ENCODE data around the gene SERTAD4.

The SERTAD4 gene

DNA sequence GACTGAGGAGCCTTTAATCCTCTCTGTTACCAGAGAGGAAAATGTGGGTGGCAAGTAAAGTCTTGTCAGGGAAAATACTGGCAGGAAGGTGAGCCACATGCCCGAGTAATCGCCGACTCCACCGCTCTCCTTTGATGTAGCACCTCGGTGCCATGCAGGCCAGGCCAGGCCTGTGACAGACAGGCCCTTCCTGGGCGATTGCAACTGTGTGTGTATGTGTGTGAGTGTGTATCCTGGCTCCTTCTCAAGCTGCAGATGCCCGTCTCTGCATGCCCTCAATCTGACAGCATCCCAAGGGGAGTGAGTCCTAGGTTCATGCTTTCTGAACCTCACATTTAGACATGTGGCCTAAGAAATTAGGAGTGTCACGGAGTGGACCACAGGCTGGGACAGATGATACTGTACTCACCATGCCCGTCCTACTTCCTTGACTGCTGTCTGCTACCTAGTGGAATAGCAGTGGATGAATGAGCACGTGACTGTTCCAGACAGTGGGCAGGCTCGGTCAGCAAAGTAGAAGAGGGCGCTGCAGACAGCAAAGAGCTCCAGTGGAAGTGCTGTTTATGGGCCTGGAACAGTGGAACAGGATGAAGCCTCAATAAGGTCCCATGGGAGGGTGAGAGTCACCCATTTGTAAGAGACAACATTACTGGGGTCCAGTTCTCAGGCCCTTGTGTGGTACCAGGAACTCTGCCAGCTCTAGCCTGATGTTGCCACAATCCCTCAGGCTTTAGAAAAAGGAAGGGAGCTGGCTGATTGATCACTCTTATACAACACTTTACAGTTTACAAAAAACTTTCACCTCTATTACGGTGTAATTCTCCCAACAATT, 25.3 kb downstream of the SERTAD4 start:
- no peak for FAIRE-seq
- no peak for DNase-seq (ENCODE audit: low spot score)

- FAIRE-seq (no peak), DNase-seq (ENCODE audit: low spot score) (no peak)
Measured at GRCh38 chr1:210259561-210259960, 27.0 kb downstream of the SERTAD4 start.

DNA sequence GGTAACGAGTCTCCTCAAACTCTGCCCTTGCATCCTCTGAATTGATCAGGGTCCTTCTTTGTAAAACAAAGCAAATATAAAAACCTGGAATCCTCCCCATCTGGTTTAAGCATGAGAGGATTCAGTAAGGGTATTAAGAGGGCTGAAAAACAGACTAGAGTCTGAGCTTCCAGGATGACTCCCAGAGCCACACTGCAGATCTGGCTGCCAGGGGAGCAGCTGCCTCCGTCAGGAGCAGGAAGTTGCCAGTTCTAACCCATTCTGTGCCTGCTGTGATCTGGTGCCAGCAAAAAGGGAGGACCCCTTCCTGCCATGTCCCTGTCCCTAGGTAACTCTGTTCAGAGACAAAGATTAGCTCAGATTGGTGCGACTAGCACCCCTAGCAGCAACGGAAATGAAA, 27.5 kb downstream of the SERTAD4 start:
- DNase-seq (ENCODE audit: low spot score) (no peak), FAIRE-seq (no peak)

DNA sequence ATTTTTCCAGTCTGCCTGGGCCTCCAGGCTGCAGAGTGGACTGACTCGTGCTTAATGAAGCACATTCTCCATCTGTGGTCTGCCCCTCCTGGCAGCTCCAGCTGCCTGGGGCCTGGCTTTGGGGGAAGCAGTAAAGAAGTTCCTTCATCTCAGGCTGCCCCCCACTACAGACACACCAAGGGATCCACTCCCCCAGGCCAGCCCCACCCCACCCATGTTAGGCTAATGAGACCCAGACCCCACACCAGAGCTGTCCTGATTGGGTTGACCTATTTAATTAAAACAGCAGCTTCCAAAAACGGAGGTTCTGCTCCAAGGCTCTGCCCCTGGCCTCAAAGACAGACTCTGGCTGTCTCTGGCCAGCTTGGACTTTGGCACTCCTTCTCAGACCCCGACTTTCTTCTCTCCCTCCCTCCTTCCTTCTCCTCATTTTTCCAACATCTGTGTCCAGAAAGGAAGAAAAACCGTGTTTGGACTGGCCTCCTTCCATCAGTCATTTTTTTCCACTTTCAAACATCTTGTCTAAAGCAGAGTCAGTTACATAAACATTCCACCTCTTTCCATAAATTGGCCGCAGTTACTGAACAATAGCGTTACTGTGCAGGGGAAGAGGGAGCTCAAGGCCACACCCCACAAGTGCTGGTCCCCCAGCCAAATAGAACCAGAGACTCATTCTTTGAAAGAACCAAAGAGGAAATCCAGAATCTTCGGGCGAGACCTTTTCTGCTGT, 29.7 kb downstream of the SERTAD4 start:
- FAIRE-seq (no peak), DNase-seq (ENCODE audit: low spot score) (no peak)

GRCh38 chr1:210262897-210263272, 30.3 kb downstream of the SERTAD4 start:
- no peak for DNase-seq (ENCODE audit: low spot score)
- no peak for FAIRE-seq

DNA sequence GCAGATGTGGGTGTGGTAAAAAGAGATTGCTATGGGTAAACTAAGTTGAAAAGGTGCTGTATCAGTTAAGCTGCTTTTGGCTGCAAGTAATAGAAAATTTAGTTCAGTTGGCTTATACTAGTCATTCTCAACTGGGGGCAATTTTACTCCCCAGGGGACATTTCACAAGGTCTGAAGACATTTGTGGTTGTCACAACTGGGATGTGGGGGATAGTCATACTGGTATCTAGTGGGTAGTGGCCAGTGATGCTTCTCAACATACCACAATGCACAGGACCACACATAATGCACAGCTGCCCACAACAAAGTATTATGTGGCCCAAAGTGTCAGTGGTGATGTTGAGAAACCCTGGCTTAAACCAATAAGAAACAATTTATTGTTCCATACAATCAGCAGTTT, 31.4 kb downstream of the SERTAD4 start:
- DNase-seq (ENCODE audit: low spot score): no peak
- FAIRE-seq: no peak

DNA sequence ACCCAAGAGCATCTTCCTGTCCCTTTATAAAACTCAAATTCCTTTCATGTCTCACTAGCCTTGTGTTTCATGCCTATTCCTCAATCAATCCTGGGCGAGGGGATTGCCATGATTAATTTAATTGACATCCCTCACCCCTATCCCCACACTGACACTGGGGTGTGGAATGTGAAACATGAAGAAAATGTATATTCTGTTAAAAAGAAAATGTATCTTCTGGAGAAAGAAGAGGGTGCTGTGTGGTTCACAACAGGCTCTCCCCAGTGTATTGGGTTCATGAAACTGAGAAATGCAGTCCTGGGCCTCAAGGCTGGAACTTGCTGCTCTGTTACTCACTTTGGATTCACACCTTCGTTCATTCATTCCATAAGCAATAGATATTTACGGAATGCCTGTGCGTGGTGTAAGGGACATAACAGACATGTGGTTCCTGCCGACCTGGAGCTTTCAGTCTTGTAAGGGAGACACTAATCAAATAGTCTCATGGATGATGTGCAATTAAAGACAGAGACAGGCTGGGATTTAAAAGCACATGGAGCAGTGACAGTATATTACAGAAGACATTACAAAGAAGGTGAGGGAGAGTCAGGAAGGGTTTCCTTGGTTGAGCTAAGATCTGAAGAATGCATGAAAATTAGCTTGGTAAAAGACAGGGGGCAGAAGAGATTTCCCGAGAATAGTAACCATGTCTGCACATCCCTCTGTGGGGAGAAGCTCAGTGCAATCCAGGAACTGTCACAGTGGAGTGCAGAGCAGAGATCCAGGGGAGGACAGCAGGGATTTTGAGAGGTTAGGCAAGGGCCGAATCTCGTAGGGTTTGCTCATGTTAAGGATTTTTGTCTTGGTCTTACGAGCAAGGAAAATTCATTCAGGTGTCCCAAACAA, 32.1 kb downstream of the SERTAD4 start:
- no peak for FAIRE-seq
- DNase-seq (ENCODE audit: low spot score): peak; percentile 44

DNA sequence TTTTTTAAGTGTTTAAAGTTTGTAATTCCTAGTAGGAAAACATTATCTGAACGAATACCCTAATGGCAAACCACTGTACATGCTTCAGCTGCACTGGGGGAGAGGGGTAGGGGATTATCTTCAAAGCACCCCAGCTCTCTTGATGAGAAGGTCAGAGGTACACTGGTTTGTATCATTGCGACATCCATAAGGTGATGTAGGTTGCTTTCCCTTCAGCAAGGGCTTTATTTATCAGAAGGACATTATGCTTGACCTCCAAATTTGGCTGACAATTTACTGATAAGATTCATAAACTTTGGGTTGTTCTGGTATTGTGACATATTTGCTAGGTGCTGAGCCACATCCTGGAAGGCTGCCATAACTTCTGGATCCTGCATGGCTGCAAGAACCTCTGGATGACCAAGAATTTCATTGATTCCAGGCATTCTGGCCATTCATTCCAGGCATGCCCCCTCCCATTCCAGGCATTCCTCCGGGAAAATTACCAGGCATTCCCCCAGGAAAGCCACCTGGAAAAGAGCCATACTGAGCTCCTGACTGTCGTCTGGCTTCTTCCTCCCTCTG, 32.9 kb downstream of the SERTAD4 start:
- FAIRE-seq: peak; percentile 81
- DNase-seq (ENCODE audit: low spot score): peak; percentile 78

- no peak for DNase-seq (ENCODE audit: low spot score)
- FAIRE-seq: no peak
Measured at GRCh38 chr1:210269981-210270380, 37.4 kb downstream of the SERTAD4 start.

DNA sequence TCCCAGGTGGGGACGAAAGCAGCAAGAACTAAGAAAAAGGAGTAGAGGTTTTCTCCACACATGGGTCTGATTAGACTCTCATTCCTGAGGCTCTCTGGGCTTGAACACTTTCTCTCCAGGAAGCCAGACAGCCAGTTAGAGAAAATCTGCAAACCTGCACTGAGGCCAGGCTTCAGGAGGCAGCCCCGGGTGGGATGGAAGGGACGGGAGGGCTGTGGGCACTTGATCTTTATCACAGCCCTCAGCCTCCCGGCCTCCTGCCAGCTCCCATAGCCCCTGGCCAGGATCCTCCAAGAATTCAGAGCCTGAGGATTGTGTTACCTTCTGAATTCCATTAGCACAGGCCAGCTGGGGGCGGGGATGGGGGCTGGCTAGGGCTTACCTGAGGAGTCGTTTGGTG, 40.1 kb downstream of the SERTAD4 start:
- DNase-seq (ENCODE audit: low spot score): no peak

DNA sequence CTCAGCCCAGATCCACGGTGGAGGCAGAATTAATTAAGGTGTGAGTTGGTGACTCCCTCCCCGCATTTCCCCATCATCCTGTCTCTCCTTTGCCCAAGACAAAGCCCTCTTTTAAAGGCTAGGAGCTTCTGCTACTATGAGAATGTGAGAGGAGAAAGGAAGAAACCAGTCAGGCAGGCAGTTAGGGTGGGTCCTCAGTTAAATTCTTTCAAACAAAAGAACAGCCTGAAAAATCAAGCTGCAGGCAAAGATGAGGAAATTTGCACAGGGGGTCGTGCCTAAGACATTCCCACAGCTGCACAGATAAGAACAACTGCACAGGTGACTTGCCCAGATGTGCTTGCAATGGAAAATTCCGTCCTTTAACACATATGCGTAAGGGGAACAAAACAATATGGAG, 47.6 kb downstream of the SERTAD4 start:
- DNase-seq (ENCODE audit: low spot score) (no peak), FAIRE-seq (no peak)

More for the DNA sequence above, 40.1 kb downstream of the SERTAD4 start:
- FAIRE-seq: no peak

GRCh38 chr1:210288116-210288515, 55.5 kb downstream of the SERTAD4 start:
- FAIRE-seq: no peak

DNA sequence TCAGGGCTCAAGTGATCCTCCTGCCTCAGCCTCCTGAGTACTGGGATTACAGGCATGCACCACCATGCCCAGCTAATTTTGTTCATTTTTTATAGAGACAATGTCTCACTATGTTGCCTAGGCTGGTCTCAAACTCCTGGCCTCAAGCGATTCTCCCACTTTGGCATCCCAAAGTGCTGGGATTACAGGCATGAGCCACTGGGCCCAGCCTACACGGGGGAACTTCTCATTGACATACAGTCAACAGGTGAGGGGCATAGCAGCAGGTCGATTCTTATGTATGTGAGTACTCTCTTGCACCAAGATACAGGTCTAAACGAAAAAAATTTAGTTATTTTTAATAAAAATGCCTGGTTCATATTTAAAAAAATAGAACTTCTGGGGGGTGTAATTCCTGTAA, 56.7 kb downstream of the SERTAD4 start:
- no peak for FAIRE-seq
- no peak for DNase-seq (ENCODE audit: low spot score)

More at GRCh38 chr1:210288116-210288515, 55.5 kb downstream of the SERTAD4 start:
- no peak for DNase-seq (ENCODE audit: low spot score)

DNA sequence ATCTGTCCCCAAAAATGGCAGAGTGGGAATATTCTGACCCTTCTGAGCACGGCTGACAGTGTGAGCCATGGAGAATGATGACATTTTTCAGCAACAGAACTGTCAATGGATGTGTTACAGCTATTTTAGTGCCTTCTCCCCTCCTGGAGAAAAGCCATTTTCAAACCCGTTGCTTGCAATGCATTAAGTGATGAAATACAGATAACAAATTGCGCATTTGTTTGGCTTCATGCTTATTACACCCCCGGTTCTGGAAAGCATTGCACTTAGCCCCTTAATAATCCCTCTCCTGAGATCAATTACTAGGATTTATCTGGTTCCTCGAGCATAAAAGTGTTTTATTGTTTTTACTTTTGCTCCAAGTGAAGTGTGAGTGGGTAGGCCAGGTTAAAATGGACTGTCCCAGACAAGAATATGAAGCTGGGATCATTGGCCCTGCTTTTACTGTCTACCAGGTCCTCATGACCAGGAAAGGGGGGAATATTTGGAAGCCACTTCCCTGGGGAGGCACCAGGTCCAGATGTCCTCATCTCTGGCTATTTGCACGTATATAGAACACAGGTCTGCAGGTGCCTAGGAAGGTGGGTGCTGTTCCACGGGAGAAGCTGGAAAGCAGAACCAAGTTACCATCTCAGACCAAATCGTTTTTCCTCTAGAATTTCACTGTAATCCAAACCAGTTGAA, 58.6 kb downstream of the SERTAD4 start:
- DNase-seq (ENCODE audit: low spot score): no peak
- no peak for FAIRE-seq

DNA sequence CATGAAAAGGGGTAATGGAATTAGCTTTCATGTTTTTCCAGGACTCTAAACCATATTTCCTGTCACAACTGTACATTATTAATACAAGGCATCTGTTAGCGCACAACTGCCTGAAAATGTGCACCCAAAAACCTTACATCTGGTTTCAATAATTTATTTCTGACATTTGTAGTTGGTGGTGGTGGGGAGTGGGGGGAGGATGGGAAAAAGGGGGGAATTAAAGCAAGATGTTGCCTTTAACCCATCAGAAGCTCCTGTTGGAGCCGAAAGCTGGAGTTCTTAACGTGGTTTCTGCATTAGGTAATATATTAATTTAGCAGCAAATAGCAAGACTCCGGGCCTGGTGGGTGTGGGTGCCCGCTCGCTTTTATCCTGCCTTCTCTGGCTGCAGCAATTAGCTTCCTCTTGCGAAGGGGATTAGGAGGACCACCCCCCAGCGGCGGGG, 59.2 kb downstream of the SERTAD4 start:
- DNase-seq (ENCODE audit: low spot score) (no peak), FAIRE-seq (no peak)

DNA sequence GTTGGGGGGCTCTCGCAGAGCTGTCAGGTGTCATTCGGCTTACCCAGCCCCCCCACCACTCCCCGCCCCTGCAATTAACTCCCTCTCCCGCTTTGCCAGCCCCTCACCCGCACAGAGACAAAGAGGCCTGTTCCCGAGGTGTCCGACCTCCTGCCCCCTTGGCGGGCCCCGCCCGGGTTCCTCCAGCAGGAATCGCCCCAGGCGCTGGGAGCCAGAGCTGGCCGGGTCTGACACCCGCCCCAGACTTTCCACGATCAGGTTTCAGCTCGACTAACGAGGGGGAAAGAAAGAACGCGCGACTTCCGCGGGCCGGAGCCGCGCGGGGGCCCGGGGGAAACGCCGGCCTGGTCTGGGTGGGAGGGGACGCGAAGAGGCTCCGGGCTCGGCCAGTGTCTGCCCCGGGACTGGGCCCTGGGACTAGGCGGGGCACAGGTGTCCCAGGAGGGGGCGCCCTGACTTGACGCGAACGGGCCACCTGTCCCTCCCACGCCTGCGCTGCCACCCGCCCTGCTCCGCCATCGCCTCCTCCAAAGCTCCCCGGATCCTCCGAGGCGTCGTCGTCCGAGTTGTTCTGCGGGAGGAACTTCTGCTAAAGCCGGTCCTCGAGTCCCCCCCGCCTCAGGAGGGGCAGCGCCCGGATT, 59.8 kb downstream of the SERTAD4 start:
- no peak for DNase-seq (ENCODE audit: low spot score)
- no peak for FAIRE-seq

DNA sequence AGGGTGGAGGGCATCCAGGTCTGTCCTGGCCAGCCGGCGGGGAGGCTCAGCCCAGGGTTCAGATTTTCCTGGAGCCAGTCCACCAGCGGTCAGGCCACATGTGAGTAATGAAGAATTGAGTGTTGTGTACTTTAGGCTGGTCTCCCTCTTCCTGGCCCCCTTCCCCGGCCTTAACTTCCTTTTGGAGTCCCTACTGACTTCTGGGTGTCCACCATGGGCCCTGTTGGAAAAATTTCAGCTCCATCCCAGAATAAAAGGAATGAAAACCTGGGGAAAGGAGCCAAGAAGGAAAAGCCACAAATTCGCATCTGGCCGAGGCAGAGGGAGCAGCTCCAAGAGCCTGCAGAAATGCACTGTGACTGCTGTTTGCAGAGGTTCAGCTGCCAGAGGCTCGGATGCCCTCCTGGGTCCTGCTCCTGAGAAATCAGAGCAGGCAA, 60.6 kb downstream of the SERTAD4 start:
- FAIRE-seq: no peak
- no peak for DNase-seq (ENCODE audit: low spot score)

DNA sequence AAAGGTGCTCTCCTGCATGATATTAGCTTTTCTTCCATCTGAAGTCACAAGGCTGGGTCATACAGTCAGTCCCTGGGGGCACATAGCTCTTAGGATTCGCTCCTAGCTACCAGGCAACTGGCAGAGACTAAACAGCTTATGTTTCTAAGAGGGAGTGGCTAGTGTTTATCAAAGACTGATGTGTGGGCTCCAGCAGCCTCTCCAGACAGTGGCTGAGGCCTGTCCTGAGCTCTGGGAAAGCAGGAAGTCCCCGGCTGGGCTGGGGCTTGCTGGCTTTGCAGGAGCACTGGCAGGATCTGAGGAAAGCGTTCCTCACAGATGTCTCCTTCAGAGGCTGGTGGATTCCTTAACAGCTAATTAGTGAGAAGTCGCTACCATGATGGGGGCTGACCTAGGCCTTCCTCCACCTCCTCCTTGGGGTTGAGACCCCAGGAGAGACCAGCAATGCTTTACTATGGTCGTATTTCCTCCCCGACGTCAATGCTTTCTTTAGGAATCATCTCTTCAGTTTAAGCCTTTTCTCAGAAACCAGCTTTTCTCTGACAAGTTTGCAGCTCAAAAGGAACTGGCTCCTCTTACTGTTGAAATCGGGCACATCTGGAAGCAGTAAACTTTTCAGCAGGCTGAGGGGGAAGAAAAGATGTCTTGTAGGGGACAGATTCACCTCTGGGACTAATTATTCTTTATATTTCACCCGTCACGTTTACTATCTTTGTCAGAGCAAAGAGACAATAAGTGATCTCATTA, 62.6 kb downstream of the SERTAD4 start:
- FAIRE-seq (no peak), DNase-seq (ENCODE audit: low spot score) (no peak)

All from RCC 7860 (cell line).